Left ventricle myocardium inferior (tissue), 1 donor: Measurements from ENCODE around the gene RIPK4. TPM values are rescaled to one million over a fixed set of nuclear protein-coding genes. Genes with fewer than 3 reads are reported as not detected.

Source experiments
- DNase-seq: peaks from one replicate; pipeline ENCODE4 v3.0.0-alpha.2; 2020
- H3K27ac ChIP-seq: fragments of 200-600 bp; replicated peaks from 2 replicates; pipeline ENCODE4 v1.8.0; 2021
- H3K27me3 ChIP-seq: fragments of 200-600 bp; 2 replicates; pipeline ENCODE4 v1.8.0; 2021; ENCODE audit warnings: low read depth
- H3K36me3 ChIP-seq: fragments of 200-600 bp; 2 replicates; pipeline ENCODE4 v1.8.0; 2021
- H3K4me1 ChIP-seq: fragments of 200-600 bp; 2 replicates; pipeline ENCODE4 v1.8.0; 2021
- H3K4me3 ChIP-seq: fragments of 200-600 bp; 2 replicates; pipeline ENCODE4 v1.8.0; 2021; ENCODE audit warnings: mild to moderate bottlenecking, moderate library complexity
- H3K9me3 ChIP-seq: fragments of 200-600 bp; replicated peaks from 2 replicates; pipeline ENCODE4 v1.8.0; 2021
- intact Hi-C: fragments of 100-400 bp; cut with micrococcal nuclease; formaldehyde crosslinking; loops from one replicate; pipeline ENCODE4 v1.11.0; 2022
- total RNA-seq: library from RNA; stranded (reverse); fragmentation: NEBNext Ultra II Directional; extraction: Animal tissue kit (Norgen Biotek cat#: 25700); gene quantifications from one replicate; pipeline ENCODE4 v1.2.1, GENCODE V29; 2021
- TF ChIP-seq, protein P1 (sequence below): fragments of 200-600 bp; IDR thresholded peaks from 2 replicates; pipeline ENCODE4 v1.8.0; 2021; ENCODE audit warnings: antibody characterized with exemption, mild to moderate bottlenecking, borderline replicate concordance
- donor health status: DM: no; HTN: yes; CAD: no; lungs with severe emphysema.

RIPK4 gene
- total RNA-seq, 1 donor from 2014 or later: 0.11 TPM

DNA sequence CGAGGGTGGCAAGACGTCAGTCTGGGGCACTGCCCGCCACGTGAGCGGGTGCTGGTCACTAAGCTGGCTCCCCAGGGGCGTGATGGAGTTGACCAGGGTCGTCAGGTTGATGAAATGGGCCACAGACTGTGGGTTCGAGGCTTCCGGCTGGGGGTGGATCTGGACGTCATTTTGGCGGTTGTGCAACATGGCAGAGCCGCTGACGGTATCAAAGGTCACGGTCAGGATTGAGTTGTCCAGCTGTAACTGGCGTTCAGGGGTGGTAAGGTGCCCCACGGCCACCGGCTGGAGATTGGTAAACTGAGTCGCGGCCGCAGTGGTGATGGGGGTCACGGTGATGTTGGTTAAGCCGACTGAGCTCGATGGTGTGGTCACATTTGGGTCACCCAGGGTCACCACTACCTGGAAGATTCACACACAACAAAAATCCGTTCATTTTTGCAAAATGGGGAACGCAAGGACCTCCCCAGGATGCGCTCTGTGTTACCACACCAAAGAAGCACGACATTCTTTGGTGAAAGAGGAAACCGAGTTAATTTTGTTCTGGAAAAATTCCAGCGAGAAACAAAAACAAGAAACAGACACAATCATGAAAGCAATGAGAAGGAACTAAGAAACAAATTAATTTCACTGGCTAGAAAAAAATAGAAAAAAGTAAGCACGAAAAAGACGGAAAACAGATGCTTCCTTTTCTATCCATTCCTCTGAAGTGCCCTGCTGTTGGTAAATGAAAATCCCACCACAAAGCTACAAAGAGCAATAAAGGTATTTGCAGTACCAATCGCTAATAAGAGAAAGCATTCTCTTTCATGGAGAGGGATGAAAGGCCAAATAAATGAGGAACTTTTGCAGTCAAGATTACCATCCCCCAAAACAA is 34.7 kb upstream of the RIPK4 start:
- intact Hi-C loops: no loop called here
- Histone ChIP-seq H3K36me3 (peaks cover 29% of the 10 kb centered on the region), H3K9me3 (no peaks in the 10 kb centered on the region), H3K4me1 (peaks cover 6% of the 10 kb centered on the region), H3K4me3 (no peak overlapping the region), H3K27ac (no peak overlapping the region), H3K27me3 (no peaks in the 10 kb centered on the region)
- TF ChIP-seq, protein P1, sequence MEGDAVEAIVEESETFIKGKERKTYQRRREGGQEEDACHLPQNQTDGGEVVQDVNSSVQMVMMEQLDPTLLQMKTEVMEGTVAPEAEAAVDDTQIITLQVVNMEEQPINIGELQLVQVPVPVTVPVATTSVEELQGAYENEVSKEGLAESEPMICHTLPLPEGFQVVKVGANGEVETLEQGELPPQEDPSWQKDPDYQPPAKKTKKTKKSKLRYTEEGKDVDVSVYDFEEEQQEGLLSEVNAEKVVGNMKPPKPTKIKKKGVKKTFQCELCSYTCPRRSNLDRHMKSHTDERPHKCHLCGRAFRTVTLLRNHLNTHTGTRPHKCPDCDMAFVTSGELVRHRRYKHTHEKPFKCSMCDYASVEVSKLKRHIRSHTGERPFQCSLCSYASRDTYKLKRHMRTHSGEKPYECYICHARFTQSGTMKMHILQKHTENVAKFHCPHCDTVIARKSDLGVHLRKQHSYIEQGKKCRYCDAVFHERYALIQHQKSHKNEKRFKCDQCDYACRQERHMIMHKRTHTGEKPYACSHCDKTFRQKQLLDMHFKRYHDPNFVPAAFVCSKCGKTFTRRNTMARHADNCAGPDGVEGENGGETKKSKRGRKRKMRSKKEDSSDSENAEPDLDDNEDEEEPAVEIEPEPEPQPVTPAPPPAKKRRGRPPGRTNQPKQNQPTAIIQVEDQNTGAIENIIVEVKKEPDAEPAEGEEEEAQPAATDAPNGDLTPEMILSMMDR: no peak
- no peak for DNase-seq

DNA sequence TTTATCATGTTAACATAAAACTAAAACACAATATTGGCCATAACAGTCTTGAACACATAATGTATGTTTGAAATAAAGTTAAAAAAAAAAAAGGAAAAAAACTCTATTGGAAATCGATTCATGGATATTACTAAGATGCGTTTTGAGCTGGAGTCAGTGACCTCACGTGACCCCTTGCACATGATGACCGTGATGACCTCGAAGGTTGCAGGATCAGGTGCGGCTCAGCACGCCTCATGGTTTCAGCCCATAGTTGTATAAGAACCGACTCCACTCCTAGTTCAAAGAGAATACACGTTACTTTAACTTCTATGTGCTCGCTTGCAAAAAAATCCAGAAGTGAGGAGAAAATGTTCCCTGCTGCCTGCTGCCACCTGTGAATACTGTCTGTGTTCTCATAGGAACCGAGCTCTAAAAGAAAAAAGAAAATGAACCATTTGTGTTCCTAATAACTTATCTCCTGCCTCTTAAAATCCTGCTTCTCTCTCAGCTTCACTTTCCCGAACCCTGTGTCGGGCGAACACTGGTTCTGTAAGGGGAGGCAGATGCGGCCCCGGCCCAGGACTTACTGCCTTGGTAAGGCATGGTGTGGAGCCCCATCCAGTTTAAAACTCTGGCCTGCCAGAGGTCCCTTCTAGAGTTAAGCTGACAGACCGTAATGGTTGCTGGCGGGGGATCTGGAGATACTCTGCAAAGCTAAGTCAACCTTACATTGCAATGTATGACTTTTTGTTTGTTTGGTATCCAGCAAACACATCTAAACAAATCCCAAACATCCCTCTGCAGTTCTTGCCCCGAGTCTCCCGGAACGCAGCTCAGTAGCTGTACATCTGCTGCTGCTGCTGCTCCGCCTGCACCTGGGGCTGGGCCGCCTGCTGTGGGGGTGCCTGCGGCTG is 33.8 kb upstream of the RIPK4 start:
- no peak for DNase-seq
- intact Hi-C loops: no loop called here
- peaks cover 29% of the 10 kb centered on the region for H3K36me3 ChIP-seq

DNA sequence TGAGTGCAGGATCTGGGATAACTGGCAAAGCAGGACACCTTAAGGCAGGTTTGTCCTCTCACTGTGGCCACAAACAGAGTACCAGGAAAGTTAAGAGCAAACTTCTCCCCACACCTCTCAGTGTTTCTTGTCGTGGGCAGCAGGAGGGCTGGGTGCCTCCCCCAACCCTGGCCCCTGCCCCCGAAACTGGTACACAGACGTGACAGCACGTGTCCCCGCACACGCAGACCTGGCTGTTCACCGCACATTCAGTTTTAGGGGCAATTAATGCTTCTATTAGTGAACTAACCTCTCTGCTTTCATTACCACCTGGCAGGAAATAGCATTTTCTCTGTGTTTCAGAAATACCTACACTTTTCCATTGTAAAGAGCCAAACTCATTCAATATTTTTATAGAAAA is 32.9 kb upstream of the RIPK4 start:
- Histone ChIP-seq H3K36me3 (peaks cover 29% of the 10 kb centered on the region), H3K4me3 (no peak overlapping the region)
- intact Hi-C loops: no loop called here

More for the DNA sequence above, 33.8 kb upstream of the RIPK4 start:
- H3K27ac ChIP-seq: no peak overlapping the region
- no peaks in the 10 kb centered on the region for H3K27me3 ChIP-seq
- TF ChIP-seq, protein P1: no peak
- no peaks in the 10 kb centered on the region for H3K9me3 ChIP-seq
- H3K4me1 ChIP-seq: peaks cover 6% of the 10 kb centered on the region
- no peak overlapping the region for H3K4me3 ChIP-seq

DNA sequence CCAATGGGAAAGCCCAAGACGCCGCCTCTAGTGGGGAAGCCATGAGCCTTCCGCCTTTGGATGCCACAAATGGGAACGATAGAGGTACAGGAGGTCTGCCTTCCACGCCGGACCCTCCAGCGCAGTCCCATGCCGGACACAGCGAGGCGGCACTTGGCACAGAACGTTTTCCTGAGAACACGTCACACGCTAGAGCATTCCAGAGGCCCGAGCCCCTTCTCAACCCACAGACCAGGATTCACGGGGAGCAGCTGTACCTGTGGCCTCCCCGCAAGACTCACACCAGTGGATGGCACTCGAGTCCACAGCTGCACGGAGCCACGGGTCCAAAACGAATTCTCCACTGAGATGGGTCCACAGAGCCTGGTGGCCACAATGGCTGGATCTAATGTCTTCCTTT is 31.5 kb upstream of the RIPK4 start:
- Histone ChIP-seq H3K27me3 (peaks cover 17% of the 10 kb centered on the region), H3K27ac (no peak overlapping the region), H3K9me3 (peaks cover 2% of the 10 kb centered on the region), H3K4me1 (peaks cover 5% of the 10 kb centered on the region), H3K4me3 (no peak overlapping the region), H3K36me3 (peaks cover 29% of the 10 kb centered on the region)
- no peak for DNase-seq
- intact Hi-C loops: no loop called here
- TF ChIP-seq, protein P1: no peak

More for the DNA sequence above, 32.9 kb upstream of the RIPK4 start:
- no peak for DNase-seq
- TF ChIP-seq, protein P1: no peak
- H3K4me1 ChIP-seq: peaks cover 6% of the 10 kb centered on the region
- H3K27me3 ChIP-seq: peaks cover 2% of the 10 kb centered on the region
- H3K27ac ChIP-seq: no peak overlapping the region
- no peaks in the 10 kb centered on the region for H3K9me3 ChIP-seq

DNA sequence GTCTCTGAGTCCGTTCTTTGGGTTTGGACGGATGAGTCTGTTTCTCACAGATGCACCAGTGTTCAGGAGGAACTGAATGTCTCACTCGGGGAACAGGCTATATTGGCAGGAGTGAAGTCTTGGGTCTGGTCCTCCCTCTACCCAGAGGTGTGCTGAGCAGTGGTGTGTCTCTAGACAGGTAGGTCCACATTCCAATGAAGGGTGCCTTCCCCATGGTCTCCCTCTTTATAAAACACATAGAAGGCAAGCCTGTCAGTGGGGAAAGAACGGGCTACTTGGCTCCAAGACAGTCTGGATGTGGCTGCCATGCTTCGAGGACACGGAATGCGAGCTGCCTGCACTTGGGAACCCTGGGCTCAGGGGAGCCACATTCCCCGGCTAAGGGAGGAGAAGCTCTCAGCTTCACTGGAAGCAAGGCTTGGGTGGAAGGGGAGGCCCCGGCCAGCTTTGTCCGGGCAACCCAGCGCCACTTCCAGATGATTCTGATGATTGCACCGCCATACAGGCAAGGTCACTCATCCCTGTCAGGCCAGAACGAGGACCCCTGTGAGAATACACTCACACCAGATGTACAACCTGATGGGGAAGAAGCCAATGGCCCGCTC is 29.7 kb upstream of the RIPK4 start:
- Histone ChIP-seq H3K4me3 (no peak overlapping the region), H3K4me1 (no peaks in the 10 kb centered on the region), H3K27me3 (peaks cover 23% of the 10 kb centered on the region), H3K9me3 (peaks cover 20% of the 10 kb centered on the region), H3K36me3 (peaks cover 29% of the 10 kb centered on the region), H3K27ac (no peak overlapping the region)
- TF ChIP-seq, protein P1: no peak
- no peak for DNase-seq
- intact Hi-C loops: no loop called here
